Testis (tissue), 3 donors: ENCODE measurements around the gene SERPINI2. TPM values are rescaled to one million over a fixed set of nuclear protein-coding genes. Genes with fewer than 3 reads are reported as not detected.

Source experiments
- DNase-seq: peaks from one replicate; pipeline ENCODE4 v3.0.0-alpha.2; 2019
- H3K27ac ChIP-seq, 2 donors: fragments of 200-600 bp; sonication (generic); one replicate each; pipeline ENCODE4 v1.5.1; 2019
- H3K27me3 ChIP-seq: fragments of 200-600 bp; sonication (generic); one replicate; pipeline ENCODE4 v1.5.1; 2019
- H3K36me3 ChIP-seq: fragments of 200-600 bp; sonication (generic); one replicate; pipeline ENCODE4 v1.5.1; 2017; ENCODE audit warnings: low read depth; ENCODE audit errors: missing control alignments
- H3K4me1 ChIP-seq: fragments of 200-600 bp; sonication (generic); one replicate; pipeline ENCODE4 v1.5.1; 2019
- H3K4me3 ChIP-seq, 2 donors: fragments of 200-600 bp; sonication (generic); one replicate each; pipeline ENCODE4 v1.5.1; 2017 to 2019
- H3K9me3 ChIP-seq: fragments of 200-600 bp; sonication (generic); one replicate; pipeline ENCODE4 v1.5.1; 2017
- CTCF ChIP-seq, 3 experiments: fragments of 450-650 bp in 2 of 3; fragments of 200-600 bp in 1 of 3; sonication (generic) in 1 of 3; IDR thresholded peaks; one replicate each; pipeline ENCODE4 v1.5.1; 2016 to 2019; ENCODE audit warnings: antibody characterized with exemption in 3 of 3, mild to moderate bottlenecking in 2 of 3, moderate library complexity in 1 of 3
- POLR2A ChIP-seq: fragments of 450-650 bp; IDR thresholded peaks from one replicate; pipeline ENCODE4 v1.6.1; 2017; ENCODE audit warnings: antibody characterized with exemption, mild to moderate bottlenecking, moderate library complexity
- WGBS, 2 donors: methylation state at CpG; one replicate each; pipeline ENCODE4 v1.1.5; 2018; 5-methylcytosine and 5-hydroxymethylcytosine counted together
- intact Hi-C: fragments of 100-400 bp; cut with DNase I; formaldehyde crosslinking; loops from one replicate; pipeline ENCODE4 v1.15.1; 2023; ENCODE audit warnings: low total_unique reads
- polyA plus RNA-seq: library from polyadenylated mRNA; stranded (reverse); fragments of 350-450 nt; fragmentation: Illumina TruSeq; extraction: RNeasy Lipid Tissue Mini Kit (QIAGEN cat#74804); gene quantifications from one replicate; pipeline ENCODE4 v1.2.3, GENCODE V29; 2014; ENCODE audit warnings: low read depth, low replicate concordance; ENCODE audit not compliant: insufficient read depth
- total RNA-seq, 2 donors: library from RNA; depleted of rRNA; stranded (reverse); fragments of >200 nt; gene quantifications; one replicate each; pipeline ENCODE4 v1.2.3, GENCODE V29; 2016

The SERPINI2 gene
- total and polyA plus RNA-seq, 3 donors from 2014 or later, result 0.25 to 0.47 TPM; not detected in 1

GRCh38 chr3:167480748-167481147 lies 6.9 kb upstream of the SERPINI2 start:
- intact Hi-C loops, result no loop called here
- H3K4me1 ChIP-seq, result no peaks in the 10 kb centered on the region
- no peaks in the 10 kb centered on the region for H3K36me3 ChIP-seq
- H3K27ac ChIP-seq, result no peak overlapping the region
- TF ChIP-seq CTCF (IDR thresholded peaks at IDR 0.05) (no peak), POLR2A (no peak)
- DNase-seq, result no peak
- no peak overlapping the region for H3K4me3 ChIP-seq
- no peaks in the 10 kb centered on the region for H3K9me3 ChIP-seq
- H3K27me3 ChIP-seq, result no peaks in the 10 kb centered on the region
- WGBS, 2 donors, result 85 to 92% methylated on average over 2 of the region's 2 CpGs

DNA sequence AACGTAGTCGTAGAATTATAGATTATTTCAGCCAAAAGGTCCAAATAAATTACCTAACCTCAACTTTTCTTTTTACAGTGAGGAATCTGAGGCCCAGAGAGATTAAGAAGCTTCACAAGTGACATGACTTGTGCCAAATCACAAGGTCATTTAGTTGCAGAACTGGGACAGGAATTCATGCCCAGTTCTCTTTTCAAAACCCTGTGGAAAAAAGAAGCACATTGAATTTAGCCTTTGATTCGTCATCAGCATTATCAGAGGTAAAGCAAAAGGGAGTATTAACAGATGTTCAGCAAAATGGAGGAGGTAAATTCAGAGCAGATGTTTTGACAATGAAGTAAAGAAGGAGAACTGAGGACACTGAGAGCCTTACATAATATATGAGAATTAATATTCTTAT lies 4.5 kb downstream of the SERPINI2 start:
- no peaks in the 10 kb centered on the region for H3K9me3 ChIP-seq
- no peaks in the 10 kb centered on the region for H3K36me3 ChIP-seq
- 36 to 41% methylated on average over 3 of the region's 3 CpGs for WGBS, 2 donors
- no peak overlapping the region for H3K4me3 ChIP-seq
- intact Hi-C loops, result no loop called here
- no peak overlapping the region for H3K27ac ChIP-seq
- DNase-seq, result no peak
- no peaks in the 10 kb centered on the region for H3K4me1 ChIP-seq
- TF ChIP-seq POLR2A (no peak), CTCF (IDR thresholded peaks at IDR 0.05) (no peak)
- no peaks in the 10 kb centered on the region for H3K27me3 ChIP-seq

GRCh38 chr3:167467848-167468611 lies 5.8 kb downstream of the SERPINI2 start:
- no peaks in the 10 kb centered on the region for H3K4me1 ChIP-seq

DNA sequence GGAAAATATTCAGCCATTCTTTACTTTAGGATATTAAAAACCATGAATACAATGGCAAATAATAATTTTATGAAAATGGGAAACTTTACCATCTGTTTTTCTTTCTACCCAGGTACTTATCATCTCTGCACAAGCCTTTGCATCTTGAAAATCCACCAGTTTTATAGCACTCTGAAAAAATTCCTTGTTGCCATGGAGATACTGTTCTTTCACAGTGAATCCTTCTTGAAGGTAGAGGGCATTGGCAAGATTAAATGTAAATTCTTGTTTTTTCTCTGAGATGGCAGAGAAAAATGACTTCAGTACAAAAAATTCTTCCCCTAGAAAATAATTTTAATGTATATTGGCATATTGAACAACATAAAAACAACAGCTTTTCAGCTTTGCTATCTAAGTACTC lies 6.9 kb downstream of the SERPINI2 start:
- TF ChIP-seq POLR2A (no peak), CTCF (IDR thresholded peaks at IDR 0.05) (no peak)
- Histone ChIP-seq H3K4me1 (no peaks in the 10 kb centered on the region), H3K9me3 (no peaks in the 10 kb centered on the region), H3K27me3 (no peaks in the 10 kb centered on the region), H3K27ac (no peak overlapping the region), H3K4me3 (no peak overlapping the region), H3K36me3 (no peaks in the 10 kb centered on the region)
- intact Hi-C loops, result no loop called here
- no peak for DNase-seq

More at GRCh38 chr3:167467848-167468611, 5.8 kb downstream of the SERPINI2 start:
- Histone ChIP-seq H3K27ac (no peak overlapping the region), H3K9me3 (no peaks in the 10 kb centered on the region), H3K4me3 (no peak overlapping the region), H3K27me3 (no peaks in the 10 kb centered on the region), H3K36me3 (no peaks in the 10 kb centered on the region)
- intact Hi-C loops, result no loop called here
- DNase-seq, result no peak
- 89 to 91% methylated on average over 5 of the region's 5 CpGs for WGBS, 2 donors
- TF ChIP-seq POLR2A (no peak), CTCF (IDR thresholded peaks at IDR 0.05) (no peak)

GRCh38 chr3:167456157-167456799 lies 17.6 kb downstream of the SERPINI2 start:
- intact Hi-C loops, result no loop called here
- H3K36me3 ChIP-seq, result no peaks in the 10 kb centered on the region
- no peaks in the 10 kb centered on the region for H3K9me3 ChIP-seq
- TF ChIP-seq POLR2A, result no peak
- no peak for TF ChIP-seq CTCF (IDR thresholded peaks at IDR 0.05)
- H3K27ac ChIP-seq, result no peak overlapping the region
- no peaks in the 10 kb centered on the region for H3K27me3 ChIP-seq
- no peak for DNase-seq
- 65 to 74% methylated on average over 6 of the region's 6 CpGs for WGBS, 2 donors
- no peaks in the 10 kb centered on the region for H3K4me1 ChIP-seq
- no peak overlapping the region for H3K4me3 ChIP-seq
